NCI-H1694 (cell line): ENCODE results near the gene NTN1.
"Not testable (repeated sequence)": the region's sequence is repeated elsewhere in the genome, so short reads cannot be mapped to it uniquely, and the experiment has no call there.

Experiments used
- DNase-seq: peaks from one replicate; lab custom pipeline; 2025; lab: John Stamatoyannopoulos, UW

The NTN1 gene

GRCh38 chr17:9087921-9088320 is 66.6 kb downstream of the NTN1 start:
- DNase-seq: no peak

- DNase-seq: no peak
Measured at GRCh38 chr17:9090641-9091096, 69.4 kb downstream of the NTN1 start.

GRCh38 chr17:9094193-9094592 is 72.9 kb downstream of the NTN1 start:
- DNase-seq: no peak

GRCh38 chr17:9095390-9095789 is 74.1 kb downstream of the NTN1 start:
- no peak for DNase-seq

GRCh38 chr17:9098242-9098825 is 77.0 kb downstream of the NTN1 start:
- no peak for DNase-seq

- peak; percentile 74 for DNase-seq
Measured at GRCh38 chr17:9101356-9101755, 80.0 kb downstream of the NTN1 start.

- DNase-seq: not testable (repeated sequence)
Measured at GRCh38 chr17:9103193-9103592, 81.9 kb downstream of the NTN1 start.

GRCh38 chr17:9104370-9105041 is 83.2 kb downstream of the NTN1 start:
- no peak for DNase-seq

GRCh38 chr17:9105068-9105868 is 84.0 kb downstream of the NTN1 start:
- DNase-seq: no peak

GRCh38 chr17:9106278-9106677 is 85.0 kb downstream of the NTN1 start:
- DNase-seq: not testable (repeated sequence)

- DNase-seq: no peak
Measured at GRCh38 chr17:9107527-9107926, 86.2 kb downstream of the NTN1 start.

- no peak for DNase-seq
Measured at GRCh38 chr17:9108146-9108545, 86.8 kb downstream of the NTN1 start.

- no peak for DNase-seq
Measured at GRCh38 chr17:9109933-9110332, 88.6 kb downstream of the NTN1 start.

- no peak for DNase-seq
Measured at GRCh38 chr17:9110501-9110900, 89.2 kb downstream of the NTN1 start.

- DNase-seq: no peak
Measured at GRCh38 chr17:9115214-9116191, 94.2 kb downstream of the NTN1 start.

- no peak for DNase-seq
Measured at GRCh38 chr17:9116311-9116835, 95.1 kb downstream of the NTN1 start.

- DNase-seq: no peak
Measured at GRCh38 chr17:9116861-9117568, 95.7 kb downstream of the NTN1 start.

- DNase-seq: peak; percentile 10
Measured at GRCh38 chr17:9120471-9120870, 99.2 kb downstream of the NTN1 start.

- DNase-seq: no peak
Measured at GRCh38 chr17:9121186-9121820, 100.0 kb downstream of the NTN1 start.
